ENCODE data around the gene DBH.
"Not testable (repeated sequence)": the region's sequence is repeated elsewhere in the genome, so short reads cannot be mapped to it uniquely, and the experiment has no call there.

DBH gene

GRCh38 chr9:133622555-133622954 lies 13.6 kb upstream of the DBH start:
- no peak for DNase-seq (ENCODE audit: low spot score)

- not testable (repeated sequence) for DNase-seq (ENCODE audit: low spot score)
Measured at GRCh38 chr9:133626008-133626407, 10.2 kb upstream of the DBH start.

- no peak for DNase-seq (ENCODE audit: low spot score)
Measured at GRCh38 chr9:133627341-133627740, 8.8 kb upstream of the DBH start.

- DNase-seq (ENCODE audit: low spot score), result no peak
Measured at GRCh38 chr9:133628766-133629165, 7.4 kb upstream of the DBH start.

- DNase-seq (ENCODE audit: low spot score), result no peak
Measured at GRCh38 chr9:133629221-133630110, 6.7 kb upstream of the DBH start.

- no peak for DNase-seq (ENCODE audit: low spot score)
Measured at GRCh38 chr9:133631111-133631510, 5.1 kb upstream of the DBH start.

GRCh38 chr9:133632806-133633680 lies 3.1 kb upstream of the DBH start:
- no peak for DNase-seq (ENCODE audit: low spot score)

GRCh38 chr9:133633681-133634080 lies 2.5 kb upstream of the DBH start:
- no peak for DNase-seq (ENCODE audit: low spot score)

GRCh38 chr9:133634081-133634691 lies 2.0 kb upstream of the DBH start:
- no peak for DNase-seq (ENCODE audit: low spot score)

- no peak for DNase-seq (ENCODE audit: low spot score)
Measured at GRCh38 chr9:133635098-133635497, 1.1 kb upstream of the DBH start.

GRCh38 chr9:133636902-133637301 lies 739 bp downstream of the DBH start:
- no peak for DNase-seq (ENCODE audit: low spot score)

- DNase-seq (ENCODE audit: low spot score), result no peak
Measured at GRCh38 chr9:133637451-133638055, 1.4 kb downstream of the DBH start.

- no peak for DNase-seq (ENCODE audit: low spot score)
Measured at GRCh38 chr9:133638076-133638475, 1.9 kb downstream of the DBH start.

- DNase-seq (ENCODE audit: low spot score), result no peak
Measured at GRCh38 chr9:133638711-133639110, 2.5 kb downstream of the DBH start.

GRCh38 chr9:133639613-133640012 lies 3.5 kb downstream of the DBH start:
- no peak for DNase-seq (ENCODE audit: low spot score)

GRCh38 chr9:133640160-133640559 lies 4.0 kb downstream of the DBH start:
- DNase-seq (ENCODE audit: low spot score), result no peak

GRCh38 chr9:133640580-133641395 lies 4.6 kb downstream of the DBH start:
- DNase-seq (ENCODE audit: low spot score), result no peak

- no peak for DNase-seq (ENCODE audit: low spot score)
Measured at GRCh38 chr9:133641396-133641655, 5.2 kb downstream of the DBH start.

GRCh38 chr9:133641861-133642595 lies 5.9 kb downstream of the DBH start:
- no peak for DNase-seq (ENCODE audit: low spot score)

GRCh38 chr9:133642708-133643361 lies 6.7 kb downstream of the DBH start:
- DNase-seq (ENCODE audit: low spot score), result no peak
